Psoas muscle (tissue), 8 donors: ENCODE measurements around the gene SESN3. TPM values are rescaled to one million over a fixed set of nuclear protein-coding genes. Genes with fewer than 3 reads are reported as not detected.

Experiments used
- ATAC-seq, 4 donors: fragments of 200-7000 bp; cut with Tn5 transposase; one replicate each; pipeline ENCODE4 v1.9.1; 2020; ENCODE audit warnings: moderate library complexity in 3 of 4, mild to moderate bottlenecking in 2 of 4
- DNase-seq, 2 donors: peaks; one replicate each; pipeline ENCODE4 v3.0.0-alpha.2; 2020
- H3K27ac ChIP-seq: fragments of 200-600 bp; one replicate; pipeline ENCODE4 v1.8.0; 2022
- H3K27me3 ChIP-seq, 3 donors: fragments of 200-600 bp in 1 of 3; one replicate each; pipeline versions ENCODE4 v1.6.1 to v1.8.0; 2013 to 2022; ENCODE audit warnings: low read length in 2 of 3, mild to moderate bottlenecking in 2 of 3, moderate library complexity in 1 of 3; ENCODE audit not compliant: insufficient read depth in 3 of 3
- H3K36me3 ChIP-seq, 2 donors: fragments of 200-600 bp in 1 of 2; one replicate each; pipeline versions ENCODE4 v1.6.1 to v1.8.0; 2013 to 2022; ENCODE audit warnings: low read depth in 1 of 2, mild to moderate bottlenecking in 1 of 2, moderate library complexity in 1 of 2; ENCODE audit not compliant: insufficient read depth in 1 of 2
- H3K4me1 ChIP-seq: fragments of 200-600 bp; one replicate; pipeline ENCODE4 v1.8.0; 2022
- H3K4me3 ChIP-seq: fragments of 200-600 bp; one replicate; pipeline ENCODE4 v1.8.0; 2022; ENCODE audit warnings: mild to moderate bottlenecking
- H3K9me3 ChIP-seq: fragments of 200-600 bp; one replicate; pipeline ENCODE4 v1.8.0; 2022
- CTCF ChIP-seq: fragments of 200-600 bp; IDR thresholded peaks from one replicate; pipeline ENCODE4 v1.8.0; 2022; ENCODE audit warnings: antibody characterized with exemption
- WGBS, 3 donors: extraction: QIAGEN DNeasy Blood & Tissue Kit; methylation state at CpG; one replicate each; pipeline versions ENCODE4 v1.1.6 to v1.1.7; 2013; 5-methylcytosine and 5-hydroxymethylcytosine counted together
- intact Hi-C, 2 donors: fragments of 100-400 bp; cut with DNase I; formaldehyde crosslinking; loops; one replicate each; pipeline versions ENCODE4 v1.11.0 to v1.14.2; 2022
- polyA plus RNA-seq, 3 donors: library from polyadenylated mRNA; stranded (reverse); fragments of 200-250 nt; gene quantifications; one replicate each; pipeline ENCODE4 v1.2.3, GENCODE V29; 2013
- total RNA-seq, 4 donors: library from RNA; stranded (reverse); fragmentation: NEBNext Ultra II Directional in 2 of 4; extraction: Animal tissue kit (Norgen Biotek cat#: 25700) in 2 of 4; gene quantifications; one replicate each; pipeline versions ENCODE4 v1.2.1 to v1.2.4, GENCODE V29; 2021 to 2023
- donor health status: healthy with polysubstance abuse.
- donor health status: DM: no; HTN: no; CAD: no; lungs with moderate emphysema.
- donor health status: Bipolar disorder and iron deficiency.
- donor health status: healthy.
- donor health status: DM: yes; HTN: yes; CAD: no.
- donor health status: DM: no; HTN: no; CAD: no.
- donor health status: DM: no; HTN: no; CAD: no.
- donor health status: DM: yes; HTN: yes; CAD: no.

SESN3 gene
- total and polyA plus RNA-seq, 7 donors: 0.92 to 94.6 (median 5.3) TPM

GRCh38 chr11:95192717-95193116 is 38.3 kb downstream of the SESN3 start:
- intact Hi-C loops: no loop called here
- no peak overlapping the region for H3K27ac ChIP-seq
- H3K36me3 ChIP-seq: peaks cover 0 to 5% of the 10 kb centered on the region in 2 donors
- H3K4me3 ChIP-seq: no peak overlapping the region
- H3K9me3 ChIP-seq: no peaks in the 10 kb centered on the region
- H3K27me3 ChIP-seq: no peaks in the 10 kb centered on the region
- WGBS, 3 donors: 78 to 96% (median 80%) methylated on average over 3 of the region's 3 CpGs
- ATAC-seq (no peak), DNase-seq (no peak)
- H3K4me1 ChIP-seq: no peaks in the 10 kb centered on the region
- TF ChIP-seq CTCF: no peak

GRCh38 chr11:95187723-95188122 is 43.3 kb downstream of the SESN3 start:
- no peaks in the 10 kb centered on the region for H3K9me3 ChIP-seq
- no peak for TF ChIP-seq CTCF
- no peaks in the 10 kb centered on the region for H3K27me3 ChIP-seq
- intact Hi-C loops: no loop called here
- no peak overlapping the region for H3K27ac ChIP-seq
- no peaks in the 10 kb centered on the region for H3K4me1 ChIP-seq
- no peak overlapping the region for H3K4me3 ChIP-seq
- DNase-seq: no peak
- peaks cover 0 to 15% of the 10 kb centered on the region in 2 donors for H3K36me3 ChIP-seq
- no peak for ATAC-seq

- Histone ChIP-seq H3K27me3 (no peaks in the 10 kb centered on the region), H3K4me3 (no peak overlapping the region), H3K9me3 (no peaks in the 10 kb centered on the region), H3K27ac (no peak overlapping the region), H3K4me1 (no peaks in the 10 kb centered on the region), H3K36me3 (peaks cover 0 to 27% of the 10 kb centered on the region in 2 donors)
- intact Hi-C loops: no loop called here
- DNase-seq (no peak), ATAC-seq (no peak)
- no peak for TF ChIP-seq CTCF
- WGBS, 3 donors: 95 to 96% (median 95%) methylated on average over 2 of the region's 2 CpGs
Observed at GRCh38 chr11:95182397-95182796, 48.6 kb downstream of the SESN3 start.

- Histone ChIP-seq H3K27ac (no peak overlapping the region), H3K4me3 (no peak overlapping the region), H3K4me1 (no peaks in the 10 kb centered on the region), H3K36me3 (peaks cover 0 to 22% of the 10 kb centered on the region in 2 donors), H3K9me3 (no peaks in the 10 kb centered on the region), H3K27me3 (no peaks in the 10 kb centered on the region)
- DNase-seq: no peak
- 85 to 89% (median 85%) methylated on average over 4 of the region's 4 CpGs for WGBS, 3 donors
- TF ChIP-seq CTCF: no peak
- intact Hi-C loops: no loop called here
- ATAC-seq: no peak
Observed at GRCh38 chr11:95175818-95176380, 55.1 kb downstream of the SESN3 start.

GRCh38 chr11:95170294-95170693 is 60.7 kb downstream of the SESN3 start:
- intact Hi-C loops: no loop called here
- TF ChIP-seq CTCF: no peak
- no peak overlapping the region for H3K27ac ChIP-seq
- H3K27me3 ChIP-seq: no peaks in the 10 kb centered on the region
- peaks cover 5% of the 10 kb centered on the region for H3K4me1 ChIP-seq
- no peak overlapping the region for H3K4me3 ChIP-seq
- ATAC-seq (no peak), DNase-seq (no peak)
- WGBS, 3 donors: 94 to 96% (median 94%) methylated on average over 5 of the region's 5 CpGs
- no peaks in the 10 kb centered on the region for H3K9me3 ChIP-seq
- peaks cover 0 to 8% of the 10 kb centered on the region in 2 donors for H3K36me3 ChIP-seq
